H1 (cell line): ENCODE measurements around the gene SPRR2B. TPM values are rescaled to one million over a fixed set of nuclear protein-coding genes. Genes with fewer than 3 reads are reported as not detected.
"Not testable (repeated sequence)": the region's sequence is repeated elsewhere in the genome, so short reads cannot be mapped to it uniquely, and the experiment has no call there.

Source experiments
- CTCF ChIA-PET: fragments of 300-600 bp; sonication (Branson Sonifier 250); formaldehyde crosslinking; loops from one replicate; lab custom pipeline; 2021; ENCODE audit not compliant: partially characterized antibody; lab: Charles Lee
- POLR2A ChIA-PET: fragments of 300-600 bp; sonication (Branson Sonifier 250); formaldehyde crosslinking; loops from one replicate; lab custom pipeline; 2021; ENCODE audit warnings: inconsistent platforms; ENCODE audit not compliant: partially characterized antibody; lab: Charles Lee
- DNase-seq, 2 experiments: peaks; one replicate each; pipeline versions ENCODE4 v3.0.0 to v3.0.0-alpha.2; 2010 to 2022; ENCODE audit warnings: low spot score in 2 of 2, low read depth in 1 of 2, mixed read lengths in 1 of 2
- FAIRE-seq: peaks from 2 replicates; lab custom pipeline; 2011; peaks lifted over from hg19 to GRCh38; lab: Jason Lieb, UNC
- H2AFZ ChIP-seq: 2 replicates; pipeline ENCODE4 v1.8.1; 2012; ENCODE audit warnings: low read length, inconsistent platforms
- H2AK5ac ChIP-seq: 2 replicates; pipeline ENCODE4 v1.6.1; 2013; ENCODE audit warnings: low read depth, low read length
- H2BK120ac ChIP-seq: replicated peaks from 2 replicates; pipeline ENCODE3; 2013; ENCODE audit warnings: low read depth, low read length, inconsistent platforms
- H2BK12ac ChIP-seq: 2 replicates; pipeline ENCODE4 v1.6.1; 2013; ENCODE audit warnings: low read depth, low read length
- H2BK15ac ChIP-seq: 2 replicates; pipeline ENCODE4 v1.6.1; 2013; ENCODE audit warnings: low read length
- H2BK20ac ChIP-seq: 2 replicates; pipeline ENCODE4 v1.6.1; 2013; ENCODE audit warnings: low read length
- H2BK5ac ChIP-seq: 2 replicates; pipeline ENCODE4 v1.6.1; 2013; ENCODE audit warnings: low read depth, low read length
- H3K14ac ChIP-seq: 2 replicates; pipeline ENCODE4 v1.6.1; 2013; ENCODE audit warnings: inconsistent platforms; ENCODE audit not compliant: insufficient read length
- H3K18ac ChIP-seq: 2 replicates; pipeline ENCODE4 v1.6.1; 2013; ENCODE audit warnings: low read length; ENCODE audit errors: extremely low read depth
- H3K23ac ChIP-seq: 2 replicates; pipeline ENCODE4 v1.6.1; 2013; ENCODE audit warnings: inconsistent platforms; ENCODE audit not compliant: insufficient read length
- H3K23me2 ChIP-seq: 2 replicates; pipeline ENCODE4 v1.6.1; 2013; ENCODE audit warnings: low read depth, low read length
- H3K27ac ChIP-seq: 2 replicates; pipeline ENCODE4 v1.6.1; 2011; ENCODE audit warnings: low read depth, low read length, inconsistent platforms
- H3K27me3 ChIP-seq, 4 experiments: replicated peaks in 1 of 4; 1 replicate in 1 of 4; 2 replicates in 3 of 4; pipeline versions ENCODE4 v1.6.1 to v1.8.1; 2011 to 2013; ENCODE audit warnings: low read length in 3 of 4, mild to moderate bottlenecking in 3 of 4, inconsistent platforms in 2 of 4, mixed read lengths in 2 of 4, moderate library complexity in 1 of 4; ENCODE audit not compliant: control insufficient read depth in 3 of 4, insufficient read depth in 3 of 4; ENCODE audit errors: extremely low read depth in 1 of 4
- H3K36me3 ChIP-seq, 4 experiments: 2 replicates each; pipeline versions ENCODE4 v1.6.1 to v1.8.1; 2011 to 2013; ENCODE audit warnings: mild to moderate bottlenecking in 4 of 4, low read length in 3 of 4, moderate library complexity in 2 of 4, control low read depth in 1 of 4, inconsistent platforms in 1 of 4; ENCODE audit not compliant: insufficient read depth in 4 of 4, control insufficient read depth in 2 of 4
- H3K4ac ChIP-seq: replicated peaks from 2 replicates; pipeline ENCODE3; 2013; ENCODE audit warnings: low read length, low read depth, mixed read lengths, inconsistent platforms; ENCODE audit not compliant: insufficient read length
- H3K4me1 ChIP-seq, 4 experiments: replicated peaks in 1 of 4; 1 replicate in 1 of 4; 2 replicates in 3 of 4; pipeline versions ENCODE4 v1.6.1 to v1.8.1; 2011 to 2013; ENCODE audit warnings: low read length in 3 of 4, inconsistent platforms in 2 of 4, mixed read lengths in 1 of 4; ENCODE audit not compliant: insufficient read depth in 4 of 4, control insufficient read depth in 3 of 4
- H3K4me2 ChIP-seq, 2 experiments: 2 replicates each; pipeline versions ENCODE4 v1.6.1 to v1.8.1; 2011 to 2013; ENCODE audit warnings: low read depth in 2 of 2, low read length in 2 of 2, control low read depth in 1 of 2, inconsistent platforms in 1 of 2, mild to moderate bottlenecking in 1 of 2; ENCODE audit not compliant: insufficient read depth in 1 of 2
- H3K4me3 ChIP-seq, 4 experiments: fragments of 200-600, 300-600 bp in 1 of 4; sonication (generic), shearing (Covaris generic), sonication (Bioruptor Twin) in 1 of 4; 2 replicates each; pipeline versions ENCODE4 v1.5.1 to v1.8.1; 2011 to 2016; ENCODE audit warnings: low read length in 4 of 4, low read depth in 3 of 4, control low read depth in 2 of 4, inconsistent platforms in 2 of 4, mild to moderate bottlenecking in 2 of 4, mixed read lengths in 1 of 4, moderate library complexity in 1 of 4; ENCODE audit not compliant: insufficient read depth in 2 of 4; ENCODE audit errors: extremely low read depth in 1 of 4
- H3K56ac ChIP-seq: replicated peaks from 2 replicates; pipeline ENCODE3; 2013; ENCODE audit warnings: low read depth, mild to moderate bottlenecking, mixed read lengths, low read length, inconsistent platforms; ENCODE audit not compliant: insufficient read length
- H3K79me1 ChIP-seq: 2 replicates; pipeline ENCODE4 v1.6.1; 2013; ENCODE audit warnings: low read depth, low read length, control low read depth
- H3K79me2 ChIP-seq, 2 experiments: 2 replicates each; pipeline versions ENCODE4 v1.6.1 to v1.8.1; 2012 to 2013; ENCODE audit warnings: low read length in 2 of 2, mild to moderate bottlenecking in 2 of 2, inconsistent platforms in 1 of 2; ENCODE audit not compliant: insufficient read depth in 2 of 2, control insufficient read depth in 1 of 2
- H3K9ac ChIP-seq, 4 experiments: replicated peaks in 1 of 4; 1 replicate in 1 of 4; 2 replicates in 3 of 4; pipeline versions ENCODE4 v1.6.1 to v1.8.1; 2011 to 2013; ENCODE audit warnings: low read depth in 3 of 4, low read length in 3 of 4, control low read depth in 2 of 4, mild to moderate bottlenecking in 2 of 4, moderate library complexity in 2 of 4, inconsistent platforms in 1 of 4; ENCODE audit errors: extremely low read depth in 1 of 4
- H3K9me3 ChIP-seq, 2 experiments: 2 replicates each; pipeline versions ENCODE4 v1.6.1 to v1.8.1; 2012 to 2013; ENCODE audit warnings: mild to moderate bottlenecking in 2 of 2, moderate library complexity in 2 of 2, control low read depth in 1 of 2, inconsistent platforms in 1 of 2, low read depth in 1 of 2, low read length in 1 of 2, mixed read lengths in 1 of 2; ENCODE audit not compliant: insufficient read depth in 2 of 2
- H4K20me1 ChIP-seq, 2 experiments: replicated peaks in 1 of 2; 2 replicates each; pipeline versions ENCODE3 to v1.8.1; 2011 to 2013; ENCODE audit warnings: inconsistent platforms in 2 of 2, low read length in 2 of 2, mild to moderate bottlenecking in 1 of 2; ENCODE audit not compliant: insufficient read depth in 2 of 2, control insufficient read depth in 1 of 2
- H4K5ac ChIP-seq: 2 replicates; pipeline ENCODE4 v1.6.1; 2013; ENCODE audit warnings: low read length, low read depth, mixed read lengths, inconsistent platforms; ENCODE audit not compliant: insufficient read length
- H4K8ac ChIP-seq: 2 replicates; pipeline ENCODE4 v1.8.0; 2013; ENCODE audit warnings: mild to moderate bottlenecking, moderate library complexity, low read length, inconsistent platforms; ENCODE audit not compliant: insufficient read depth; ENCODE audit errors: extremely low read depth
- H4K91ac ChIP-seq: replicated peaks from 2 replicates; pipeline ENCODE3; 2013; ENCODE audit warnings: low read length, mixed read lengths, inconsistent platforms; ENCODE audit not compliant: insufficient read length
- WGBS, 2 experiments: shearing (Covaris generic) in 1 of 2; methylation state at CpG; one replicate each; pipeline versions ENCODE4 v1.1.6 to v1.1.7; 2013 to 2015; ENCODE audit warnings: low lambda C conversion rate in 2 of 2, mixed read lengths in 2 of 2, inconsistent platforms in 1 of 2, low coverage in 1 of 2, missing lambda C conversion rate in 1 of 2; ENCODE audit not compliant: insufficient replicate concordance in 2 of 2, insufficient coverage in 1 of 2, insufficient read length in 1 of 2; ENCODE audit errors: extremely low coverage in 1 of 2, missing lambda C conversion rate in 1 of 2; 5-methylcytosine and 5-hydroxymethylcytosine counted together
- polyA plus RNA-seq, 7 experiments: library from polyadenylated mRNA; depleted of rRNA in 3 of 7; stranded (reverse) in 5 of 7; unstranded in 2 of 7; fragments of >200 nt in 5 of 7; fragments of 200-250 nt in 2 of 7; gene quantifications; 1 replicate in 5 of 7; 2 replicates in 1 of 7; 4 replicates in 1 of 7; pipeline versions ENCODE4 v1.2.1 to v1.2.3, GENCODE V29; 2011 to 2013; ENCODE audit warnings: missing spikeins in 2 of 7, mixed read lengths in 2 of 7
- total RNA-seq: library from RNA; stranded (reverse); fragmentation: NEBNext Ultra II Directional; extraction: Animal tissue kit (Norgen Biotek cat#: 25700); gene quantifications from 2 replicates; pipeline ENCODE4 v1.2.1, GENCODE V29; 2021

Gene SPRR2B
- total and polyA plus RNA-seq, 2 of the 8 experiments (the other 6 are each of a cell fraction or from before 2014, with no cell fraction given): not detected

DNA sequence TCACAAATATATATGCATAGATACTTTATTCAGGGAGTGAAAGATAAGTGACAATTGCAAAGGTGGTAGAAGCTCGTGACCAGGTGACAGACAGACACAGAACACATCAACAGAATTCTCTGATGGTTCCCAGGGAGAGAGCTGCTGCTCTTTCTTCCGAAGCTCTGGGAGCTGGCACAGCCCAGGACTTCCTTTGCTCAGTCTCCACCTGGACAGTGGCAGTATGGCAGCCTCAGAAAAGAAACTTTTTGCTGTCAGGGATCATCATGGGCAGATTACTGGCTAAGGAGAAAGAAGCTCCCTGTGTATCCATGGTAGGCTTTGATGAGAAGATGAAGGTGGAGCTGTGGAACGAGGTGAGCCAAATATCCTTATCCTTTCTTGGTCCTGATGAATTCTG, 15.3 kb downstream of the SPRR2B start:
- H2AFZ ChIP-seq, H2BK5ac ChIP-seq, H4K8ac ChIP-seq, H3K56ac ChIP-seq, H3K4me1 ChIP-seq, DNase-seq, POLR2A ChIA-PET, H2BK12ac ChIP-seq, H3K23me2 ChIP-seq, H3K9ac ChIP-seq, H3K4ac ChIP-seq, H2BK20ac ChIP-seq, H3K4me3 ChIP-seq, H4K91ac ChIP-seq, H3K27ac ChIP-seq, H2AK5ac ChIP-seq, H4K5ac ChIP-seq, H3K4me2 ChIP-seq, H4K20me1 ChIP-seq, H3K79me2 ChIP-seq, H3K36me3 ChIP-seq, H3K18ac ChIP-seq, H3K9me3 ChIP-seq, H3K27me3 ChIP-seq, H2BK15ac ChIP-seq, H3K23ac ChIP-seq, H3K14ac ChIP-seq, H2BK120ac ChIP-seq, H3K79me1 ChIP-seq: not testable (repeated sequence)
- CTCF ChIA-PET: interaction anchor here (0.6 kb wide), 1 partner anchor 1174 kb away, joined by 4 read pairs; no protein-coding TSS in a partner anchor
- FAIRE-seq: peak; percentile 42
- WGBS, 2 experiments: 88% methylated on average over 3 of the region's 3 CpGs; no CpG with 5 or more reads in 1 of the 2 experiments
